Caco-2 (cell line): Measurements from ENCODE around the gene TP63. TPM values are rescaled to one million over a fixed set of nuclear protein-coding genes. Genes with fewer than 3 reads are reported as not detected.

Source experiments
- BruUV-seq: library from RNA; stranded (reverse); fragments of 400-500 nt; replicated peaks from 2 replicates; lab custom pipeline; 2021; lab: Mats Ljungman, UMichigan
- CTCF ChIA-PET: fragments of 300-600 bp; sonication (Branson Sonifier 250); formaldehyde crosslinking; loops from one replicate; lab custom pipeline; 2022; ENCODE audit warnings: antibody characterized with exemption; lab: Charles Lee
- POLR2A ChIA-PET: fragments of 300-600 bp; sonication (Branson Sonifier 250); formaldehyde crosslinking; loops from one replicate; lab custom pipeline; 2022; ENCODE audit warnings: antibody characterized with exemption; lab: Charles Lee
- DNase-seq, 2 experiments: peaks; one replicate each; pipeline versions ENCODE4 v3.0.0 to v3.0.0-alpha.2; 2020 to 2022
- H3K27me3 ChIP-seq: replicated peaks from 2 replicates; pipeline ENCODE4 v1.6.0; 2011; ENCODE audit warnings: low read length; ENCODE audit not compliant: control insufficient read depth, insufficient read depth
- H3K36me3 ChIP-seq: 2 replicates; pipeline ENCODE4 v1.5.1; 2011; ENCODE audit warnings: low read length; ENCODE audit not compliant: control insufficient read depth, insufficient read depth
- H3K4me1 ChIP-seq: fragments of 250-450 bp; sonication (Bioruptor Pico); 2 replicates; pipeline ENCODE4 v1.5.1; 2020; ENCODE audit warnings: mild to moderate bottlenecking
- H3K4me3 ChIP-seq: 2 replicates; pipeline ENCODE4 v1.5.1; 2011; ENCODE audit warnings: low read depth, mild to moderate bottlenecking, control low read depth, low read length
- H3K9me3 ChIP-seq: fragments of 250-450 bp; sonication (Bioruptor Pico); 2 replicates; pipeline ENCODE4 v1.5.1; 2020; ENCODE audit warnings: mild to moderate bottlenecking, moderate library complexity
- H3K27ac Mint-ChIP-seq: one replicate; pipeline ENCODE4 v1.8.0; 2022; ENCODE audit warnings: mixed read lengths; ENCODE audit not compliant: unreplicated experiment
- H3K27me3 Mint-ChIP-seq: one replicate; pipeline ENCODE4 v1.8.0; 2022; ENCODE audit warnings: mixed read lengths; ENCODE audit not compliant: insufficient read depth, unreplicated experiment
- H3K36me3 Mint-ChIP-seq: one replicate; pipeline ENCODE4 v1.8.0; 2022; ENCODE audit warnings: mild to moderate bottlenecking, mixed read lengths; ENCODE audit not compliant: insufficient read depth, unreplicated experiment
- H3K4me1 Mint-ChIP-seq: one replicate; pipeline ENCODE4 v1.8.0; 2022; ENCODE audit warnings: low read depth, mixed read lengths; ENCODE audit not compliant: unreplicated experiment
- H3K4me3 Mint-ChIP-seq: one replicate; pipeline ENCODE4 v1.8.0; 2022; ENCODE audit warnings: mild to moderate bottlenecking, moderate library complexity, mixed read lengths; ENCODE audit not compliant: unreplicated experiment
- H3K9me3 Mint-ChIP-seq: one replicate; pipeline ENCODE4 v1.8.0; 2022; ENCODE audit warnings: mixed read lengths; ENCODE audit not compliant: unreplicated experiment
- intact Hi-C: fragments of 100-400 bp; cut with micrococcal nuclease; formaldehyde crosslinking; loops from one replicate; pipeline ENCODE4 v1.10.0; 2022; ENCODE audit not compliant: unreplicated experiment
- total RNA-seq: library from RNA; stranded (reverse); gene quantifications from 2 replicates; pipeline ENCODE4 v1.2.3, GENCODE V29; 2022
- TF ChIP-seq, protein P1 (sequence below), 2 experiments: fragments of 200-600 bp in 1 of 2; IDR thresholded peaks; 1 replicate in 1 of 2; 2 replicates in 1 of 2; pipeline versions ENCODE4 v1.5.1 to v1.8.0; 2011 to 2022; ENCODE audit warnings: antibody characterized with exemption in 1 of 2, control low read depth in 1 of 2, inconsistent platforms in 1 of 2, low read depth in 1 of 2, low read length in 1 of 2, mild to moderate bottlenecking in 1 of 2, moderate library complexity in 1 of 2; ENCODE audit not compliant: insufficient read depth in 1 of 2, severe bottlenecking in 1 of 2, unreplicated experiment in 1 of 2

The TP63 gene
- total RNA-seq, 1 experiment from 2014 or later = 1.2 TPM

DNA sequence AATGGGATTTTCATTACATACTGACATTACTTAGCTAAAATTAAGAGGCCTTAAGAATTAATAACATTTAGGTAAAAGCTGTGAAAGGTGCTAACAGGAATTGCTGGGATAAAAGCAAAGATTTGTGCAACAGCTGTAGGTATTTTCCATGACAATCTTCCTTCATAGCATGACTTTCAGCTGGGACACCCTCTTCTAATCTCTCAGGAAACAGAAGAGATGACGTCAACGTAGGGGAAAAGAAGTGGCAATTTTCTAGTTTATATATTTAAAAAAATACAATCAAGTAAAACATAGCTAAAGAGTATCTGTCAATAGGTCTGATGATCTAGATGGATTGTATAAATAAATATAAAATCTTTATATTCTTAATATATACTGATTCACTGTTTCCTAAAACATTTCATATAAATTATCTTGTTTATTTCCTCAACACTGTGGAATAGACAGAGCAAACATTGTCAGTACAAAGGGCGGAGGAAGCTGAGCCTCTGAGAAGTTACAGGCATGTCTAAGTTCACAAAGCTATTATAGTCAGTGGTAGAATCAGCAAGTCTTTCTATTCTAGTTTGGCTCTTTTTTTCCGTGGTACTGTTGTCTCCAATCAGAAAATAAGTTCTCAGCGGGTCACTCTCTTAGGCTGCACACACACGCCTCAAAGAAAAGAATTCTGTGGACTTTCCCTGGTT, 272.5 kb downstream of the TP63 start:
- CTCF ChIA-PET = no interaction called here
- no peaks in the 10 kb centered on the region for H3K4me1 ChIP-seq
- POLR2A ChIA-PET = no interaction called here
- H3K36me3 Mint-ChIP-seq = no peaks in the 10 kb centered on the region
- no peaks in the 10 kb centered on the region for H3K9me3 ChIP-seq
- DNase-seq = no peak
- H3K36me3 ChIP-seq = no peaks in the 10 kb centered on the region
- BruUV-seq = no TSS peak
- H3K4me3 Mint-ChIP-seq = no peak overlapping the region
- TF ChIP-seq, protein P1, sequence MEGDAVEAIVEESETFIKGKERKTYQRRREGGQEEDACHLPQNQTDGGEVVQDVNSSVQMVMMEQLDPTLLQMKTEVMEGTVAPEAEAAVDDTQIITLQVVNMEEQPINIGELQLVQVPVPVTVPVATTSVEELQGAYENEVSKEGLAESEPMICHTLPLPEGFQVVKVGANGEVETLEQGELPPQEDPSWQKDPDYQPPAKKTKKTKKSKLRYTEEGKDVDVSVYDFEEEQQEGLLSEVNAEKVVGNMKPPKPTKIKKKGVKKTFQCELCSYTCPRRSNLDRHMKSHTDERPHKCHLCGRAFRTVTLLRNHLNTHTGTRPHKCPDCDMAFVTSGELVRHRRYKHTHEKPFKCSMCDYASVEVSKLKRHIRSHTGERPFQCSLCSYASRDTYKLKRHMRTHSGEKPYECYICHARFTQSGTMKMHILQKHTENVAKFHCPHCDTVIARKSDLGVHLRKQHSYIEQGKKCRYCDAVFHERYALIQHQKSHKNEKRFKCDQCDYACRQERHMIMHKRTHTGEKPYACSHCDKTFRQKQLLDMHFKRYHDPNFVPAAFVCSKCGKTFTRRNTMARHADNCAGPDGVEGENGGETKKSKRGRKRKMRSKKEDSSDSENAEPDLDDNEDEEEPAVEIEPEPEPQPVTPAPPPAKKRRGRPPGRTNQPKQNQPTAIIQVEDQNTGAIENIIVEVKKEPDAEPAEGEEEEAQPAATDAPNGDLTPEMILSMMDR (IDR thresholded peaks at IDR 0.05; ENCODE audit: insufficient read depth in 1 of 2, low read depth in 1 of 2, low read length in 1 of 2, severe bottlenecking in 1 of 2, unreplicated experiment in 1 of 2) = no peak
- no peak overlapping the region for H3K27ac Mint-ChIP-seq
- H3K27me3 ChIP-seq = no peaks in the 10 kb centered on the region
- H3K9me3 Mint-ChIP-seq = no peaks in the 10 kb centered on the region
- no peaks in the 10 kb centered on the region for H3K27me3 Mint-ChIP-seq
- intact Hi-C loops = no loop called here
- no peaks in the 10 kb centered on the region for H3K4me1 Mint-ChIP-seq
- no peak overlapping the region for H3K4me3 ChIP-seq

DNA sequence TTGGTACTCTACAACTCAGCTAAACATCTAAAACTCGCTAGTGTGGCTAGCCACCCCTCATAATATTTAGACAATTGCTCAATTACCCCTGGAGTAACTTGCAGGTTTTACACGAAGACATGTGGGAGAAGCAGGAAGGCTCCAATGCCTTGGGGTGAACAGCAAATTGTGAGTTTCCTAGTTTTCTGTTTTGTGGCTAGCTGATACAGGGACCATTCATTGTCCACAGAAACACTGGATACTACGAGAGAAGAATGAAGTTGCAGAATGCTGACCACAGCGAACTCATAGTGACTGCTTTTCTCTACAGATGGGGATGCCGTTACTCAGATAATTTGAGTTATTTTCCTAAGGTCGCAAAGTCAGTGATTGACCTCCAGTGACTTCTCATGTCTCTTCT, 276.6 kb downstream of the TP63 start:
- DNase-seq = no peak
- CTCF ChIA-PET = no interaction called here

DNA sequence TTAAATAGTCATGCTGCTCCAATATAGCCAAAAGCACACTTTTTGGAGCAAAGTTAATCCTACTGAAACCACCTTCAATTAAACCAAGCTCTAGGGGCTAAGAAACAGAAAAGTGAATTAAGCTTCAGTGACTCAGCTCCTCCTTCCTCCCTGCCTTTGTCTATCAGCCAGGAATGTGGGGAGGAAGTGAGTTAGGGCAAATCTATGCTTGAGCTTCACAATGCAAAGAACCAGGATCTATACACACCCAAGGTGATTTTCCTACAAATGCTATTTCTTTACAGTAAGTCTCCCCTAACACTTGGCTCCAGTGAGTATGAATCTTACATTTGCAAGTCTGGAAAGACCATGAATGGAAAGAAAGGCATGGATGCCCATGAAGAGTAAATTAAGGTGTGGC, 277.5 kb downstream of the TP63 start:
- no peak for DNase-seq
- Mint-ChIP-seq H3K4me3 (no peak overlapping the region), H3K4me1 (no peaks in the 10 kb centered on the region), H3K27me3 (peaks cover 3% of the 10 kb centered on the region), H3K36me3 (no peaks in the 10 kb centered on the region), H3K27ac (no peak overlapping the region), H3K9me3 (no peaks in the 10 kb centered on the region)
- Histone ChIP-seq H3K9me3 (no peaks in the 10 kb centered on the region), H3K36me3 (no peaks in the 10 kb centered on the region), H3K4me3 (no peak overlapping the region), H3K27me3 (no peaks in the 10 kb centered on the region), H3K4me1 (no peaks in the 10 kb centered on the region)
- TF ChIP-seq, protein P1 (IDR thresholded peaks at IDR 0.05; ENCODE audit: insufficient read depth in 1 of 2, low read depth in 1 of 2, low read length in 1 of 2, severe bottlenecking in 1 of 2, unreplicated experiment in 1 of 2) = no peak
- no TSS peak for BruUV-seq
- POLR2A ChIA-PET = no interaction called here
- CTCF ChIA-PET = no interaction called here
- intact Hi-C loops = no loop called here

More for the DNA sequence above, 276.6 kb downstream of the TP63 start:
- Mint-ChIP-seq H3K9me3 (no peaks in the 10 kb centered on the region), H3K27ac (no peak overlapping the region), H3K4me1 (no peaks in the 10 kb centered on the region), H3K4me3 (no peak overlapping the region), H3K27me3 (no peaks in the 10 kb centered on the region), H3K36me3 (no peaks in the 10 kb centered on the region)
- H3K36me3 ChIP-seq = no peaks in the 10 kb centered on the region
- BruUV-seq = no TSS peak
- H3K4me1 ChIP-seq = no peaks in the 10 kb centered on the region
- no peaks in the 10 kb centered on the region for H3K9me3 ChIP-seq
- POLR2A ChIA-PET = no interaction called here
- intact Hi-C loops = no loop called here
- H3K4me3 ChIP-seq = no peak overlapping the region
- TF ChIP-seq, protein P1 (IDR thresholded peaks at IDR 0.05; ENCODE audit: insufficient read depth in 1 of 2, low read depth in 1 of 2, low read length in 1 of 2, severe bottlenecking in 1 of 2, unreplicated experiment in 1 of 2) = no peak
- H3K27me3 ChIP-seq = no peaks in the 10 kb centered on the region
